PC-3 (cell line): ENCODE results near the gene KDM4C. TPM values are rescaled to one million over a fixed set of nuclear protein-coding genes. Genes with fewer than 3 reads are reported as not detected.
A peak's percentile ranks its signal among the peaks of the same experiment; 100 is the strongest.

Source experiments
- ATAC-seq: fragments of 200-7000 bp; cut with Tn5 transposase; 2 replicates; pipeline ENCODE4 v1.9.1; 2020; ENCODE audit warnings: mild to moderate bottlenecking, moderate library complexity
- BruUV-seq: library from RNA; stranded (reverse); fragments of 400-500 nt; replicated peaks from 2 replicates; lab custom pipeline; 2021; lab: Mats Ljungman, UMichigan
- CTCF ChIA-PET: fragments of 300-600 bp; sonication (Branson Sonifier 250); formaldehyde crosslinking; loops from one replicate; lab custom pipeline; 2022; ENCODE audit warnings: antibody characterized with exemption; lab: Charles Lee
- POLR2A ChIA-PET: fragments of 300-600 bp; sonication (Branson Sonifier 250); formaldehyde crosslinking; loops from one replicate; lab custom pipeline; 2022; ENCODE audit warnings: antibody characterized with exemption; ENCODE audit not compliant: unreplicated experiment; lab: Charles Lee
- DNase-seq: peaks from one replicate; pipeline ENCODE4 v3.0.0-alpha.2; 2015
- H2AFZ ChIP-seq: fragments of 300-600 bp; sonication (generic); 2 replicates; pipeline ENCODE4 v1.6.0; 2016; ENCODE audit warnings: antibody characterized with exemption, low read length
- H3F3A ChIP-seq: fragments of 300-600 bp; sonication (generic); one replicate; pipeline ENCODE4 v1.6.0; 2017; ENCODE audit warnings: antibody characterized with exemption, low read length, control low read depth, mild to moderate bottlenecking; ENCODE audit not compliant: unreplicated experiment
- H3K27ac ChIP-seq: fragments of 300-600 bp; sonication (generic); 2 replicates; pipeline ENCODE4 v1.5.1; 2016; ENCODE audit warnings: mild to moderate bottlenecking, low read length
- H3K27me3 ChIP-seq: fragments of 300-600 bp; sonication (generic); 2 replicates; pipeline ENCODE4 v1.6.1; 2016; ENCODE audit warnings: low read length, mixed read lengths
- H3K36me3 ChIP-seq: fragments of 300-600 bp; sonication (generic); 2 replicates; pipeline ENCODE4 v1.6.1; 2016; ENCODE audit warnings: low read depth, mixed run types, low read length, mixed read lengths
- H3K4me1 ChIP-seq: fragments of 300-600 bp; sonication (generic); 2 replicates; pipeline ENCODE4 v1.5.1; 2016; ENCODE audit warnings: low read length; ENCODE audit not compliant: insufficient read depth
- H3K4me2 ChIP-seq: fragments of 300-600 bp; sonication (generic); 2 replicates; pipeline ENCODE4 v1.6.0; 2016; ENCODE audit warnings: low read length
- H3K4me3 ChIP-seq: fragments of 300-600 bp; sonication (generic); 2 replicates; pipeline ENCODE4 v1.5.1; 2016; ENCODE audit warnings: mild to moderate bottlenecking, low read length, mixed read lengths
- H3K79me2 ChIP-seq: fragments of 300-600 bp; sonication (generic); 2 replicates; pipeline ENCODE4 v1.6.1; 2017; ENCODE audit warnings: low read length, mixed read lengths
- H3K9ac ChIP-seq: fragments of 300-600 bp; sonication (generic); 2 replicates; pipeline ENCODE4 v1.6.0; 2016; ENCODE audit warnings: mild to moderate bottlenecking, low read length
- H3K9me2 ChIP-seq: fragments of 300-600 bp; sonication (generic); replicated peaks from 2 replicates; pipeline ENCODE4 v1.6.1; 2016; ENCODE audit warnings: mixed run types, low read length, mixed read lengths
- H3K9me3 ChIP-seq: fragments of 300-600 bp; sonication (generic); 2 replicates; pipeline ENCODE4 v1.6.1; 2016; ENCODE audit warnings: low read length, mixed read lengths
- H4K20me1 ChIP-seq: fragments of 300-600 bp; sonication (generic); 2 replicates; pipeline ENCODE4 v1.6.1; 2016; ENCODE audit warnings: low read length, mixed read lengths
- CTCF ChIP-seq: fragments of 300-600 bp; sonication (generic); conservative IDR thresholded peaks from 2 replicates; pipeline ENCODE4 v1.5.1; 2017; ENCODE audit warnings: antibody characterized with exemption, low read depth, mild to moderate bottlenecking, low read length
- EZH2 ChIP-seq: fragments of 300-600 bp; sonication (generic); IDR thresholded peaks from one replicate; pipeline ENCODE4 v1.6.1; 2017; ENCODE audit warnings: antibody characterized with exemption, mild to moderate bottlenecking, low read length; ENCODE audit not compliant: unreplicated experiment
- EZH2phosphoT487 ChIP-seq: fragments of 300-600 bp; sonication (generic); IDR thresholded peaks from 2 replicates; pipeline ENCODE4 v1.6.1; 2018; ENCODE audit warnings: mild to moderate bottlenecking, antibody characterized with exemption, low read length, borderline replicate concordance
- intact Hi-C: fragments of 100-400 bp; cut with micrococcal nuclease; formaldehyde crosslinking; loops from 2 replicates; pipeline ENCODE4 v1.9.0; 2023
- total RNA-seq: library from RNA; depleted of rRNA; stranded (reverse); fragments of >200 nt; gene quantifications from 2 replicates; pipeline ENCODE4 v1.2.3, GENCODE V29; 2014

KDM4C gene
- total RNA-seq, 1 experiment from 2014 or later, result 27.0 TPM

DNA sequence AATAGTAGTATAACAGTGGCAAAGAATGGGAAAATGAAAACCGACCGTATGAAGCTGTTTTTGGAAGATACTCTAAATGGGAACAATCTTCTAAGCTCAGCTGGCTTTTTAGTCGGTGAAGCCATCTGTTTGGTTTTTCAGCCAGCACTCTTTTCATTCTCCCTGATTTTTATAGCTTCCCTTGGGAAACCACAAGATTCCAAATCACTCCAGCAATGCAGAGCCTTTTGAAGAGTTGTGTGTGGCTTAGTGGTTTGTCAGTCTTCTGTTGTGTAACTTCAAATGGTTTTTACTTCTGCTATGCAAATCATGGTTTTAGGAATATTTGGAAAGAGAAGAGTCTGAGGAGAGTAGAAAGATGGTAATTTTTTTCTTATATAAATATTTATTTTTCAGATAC is 180.7 kb downstream of the KDM4C start:
- Histone ChIP-seq H3K4me2 (peak overlapping the region; percentile 22), H3K4me1 (peaks cover 18% of the 10 kb centered on the region), H3K27me3 (no peaks in the 10 kb centered on the region), H3K36me3 (no peaks in the 10 kb centered on the region), H3K27ac (peak overlapping the region; percentile 20; the same call in 1 of the 2 replicates), H3K9me2 (no peaks in the 10 kb centered on the region), H3K9me3 (no peaks in the 10 kb centered on the region), H3F3A (no peaks in the 10 kb centered on the region), H3K4me3 (no peak overlapping the region), H4K20me1 (no peaks in the 10 kb centered on the region), H2AFZ (no peak overlapping the region), H3K79me2 (no peaks in the 10 kb centered on the region), H3K9ac (no peak overlapping the region)
- ChIA-PET CTCF (interaction anchor here (1.0 kb wide), 1 partner anchor 29 kb away, joined by 3 read pairs; no protein-coding TSS in a partner anchor), POLR2A (no interaction called here)
- no TSS peak for BruUV-seq
- DNase-seq (peak; percentile 74), ATAC-seq (peak; percentile 74)
- TF ChIP-seq CTCF, result no peak
- TF ChIP-seq EZH2, result no peak
- TF ChIP-seq EZH2phosphoT487, result no peak
- intact Hi-C loops, result no loop called here

GRCh38 chr9:6938873-6939272 is 181.1 kb downstream of the KDM4C start:
- Histone ChIP-seq H3K79me2 (no peaks in the 10 kb centered on the region), H3K4me2 (no peak overlapping the region), H3F3A (peaks cover 1% of the 10 kb centered on the region), H3K27me3 (no peaks in the 10 kb centered on the region), H3K9ac (no peak overlapping the region), H3K36me3 (no peaks in the 10 kb centered on the region), H3K27ac (no peak overlapping the region), H3K9me3 (no peaks in the 10 kb centered on the region), H3K4me1 (peaks cover 22% of the 10 kb centered on the region), H4K20me1 (no peaks in the 10 kb centered on the region), H3K4me3 (no peak overlapping the region), H2AFZ (no peak overlapping the region), H3K9me2 (no peaks in the 10 kb centered on the region)
- no peak for TF ChIP-seq EZH2
- no peak for TF ChIP-seq EZH2phosphoT487
- TF ChIP-seq CTCF, result no peak
- DNase-seq, result peak; percentile 9
- ChIA-PET POLR2A (no interaction called here), CTCF (interaction anchor here (1.0 kb wide), 1 partner anchor 30 kb away, joined by 3 read pairs; no protein-coding TSS in a partner anchor)
- intact Hi-C loops, result no loop called here
- no TSS peak for BruUV-seq
- ATAC-seq, result peak; percentile 62; the same call in 1 of the 2 replicates

- peaks cover 4% of the 10 kb centered on the region for H3F3A ChIP-seq
- H3K9ac ChIP-seq, result no peak overlapping the region
- ATAC-seq (no peak), DNase-seq (no peak)
- BruUV-seq, result no TSS peak
- no peaks in the 10 kb centered on the region for H3K9me3 ChIP-seq
- H3K4me1 ChIP-seq, result peaks cover 43% of the 10 kb centered on the region
- TF ChIP-seq EZH2phosphoT487 (no peak), EZH2 (no peak), CTCF (no peak)
- no peak overlapping the region for H3K4me3 ChIP-seq
- H3K79me2 ChIP-seq, result no peaks in the 10 kb centered on the region
- CTCF ChIA-PET, result no interaction called here
- H3K27ac ChIP-seq, result no peak overlapping the region
- no peaks in the 10 kb centered on the region for H4K20me1 ChIP-seq
- H3K4me2 ChIP-seq, result no peak overlapping the region
- H2AFZ ChIP-seq, result no peak overlapping the region
- H3K36me3 ChIP-seq, result no peaks in the 10 kb centered on the region
- H3K9me2 ChIP-seq, result no peaks in the 10 kb centered on the region
- intact Hi-C loops, result no loop called here
- H3K27me3 ChIP-seq, result no peaks in the 10 kb centered on the region
- POLR2A ChIA-PET, result no interaction called here
Measured at GRCh38 chr9:6941501-6941900, 183.7 kb downstream of the KDM4C start.
